Measurements from ENCODE around the gene BPTF.
"Not testable (repeated sequence)": the region's sequence is repeated elsewhere in the genome, so short reads cannot be mapped to it uniquely, and the experiment has no call there.

The BPTF gene

DNA sequence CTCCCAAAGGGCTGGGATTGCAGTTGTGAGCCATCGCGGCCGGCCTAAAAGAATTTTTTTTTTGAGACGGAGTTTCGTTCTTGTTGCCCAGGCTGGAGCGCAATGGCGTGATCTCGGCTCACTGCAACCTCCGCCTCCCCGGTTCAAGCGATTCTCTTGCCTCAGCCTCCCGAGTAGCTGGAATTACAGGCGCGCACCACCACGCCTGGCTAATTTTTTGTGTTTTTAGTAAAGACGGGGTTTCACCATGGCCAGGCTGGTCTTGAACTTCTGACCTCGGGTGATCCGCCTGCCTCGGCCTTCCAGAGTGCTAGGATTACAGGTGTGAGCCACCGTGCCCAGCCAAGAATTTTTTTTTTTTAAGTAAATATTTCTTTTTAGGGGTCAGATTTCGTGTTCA lies 193.2 kb downstream of the BPTF start:
- not testable (repeated sequence) for H2BK15ac ChIP-seq (ENCODE audit: low read depth, poor library complexity, severe bottlenecking); DNase-seq; H4K8ac ChIP-seq (ENCODE audit: low read length); H4K91ac ChIP-seq (ENCODE audit: low read length); H3K4ac ChIP-seq (ENCODE audit: low read depth in 1 of 2, low read length in 2 of 2); H2AFZ ChIP-seq (ENCODE audit: low read depth, low read length); H3K23ac ChIP-seq (ENCODE audit: low read length in 2 of 2); H2BK120ac ChIP-seq (ENCODE audit: low read depth, low read length); H3K4me1 ChIP-seq (ENCODE audit: control insufficient read depth, insufficient read depth, low read depth, low read length); H3K27ac ChIP-seq (ENCODE audit: low read length, poor library complexity, severe bottlenecking); H3K9ac ChIP-seq (ENCODE audit: low read length); H3K79me1 ChIP-seq (replicated peaks; ENCODE audit: low read length, poor library complexity, severe bottlenecking); H3K36me3 ChIP-seq (ENCODE audit: control insufficient read depth in 1 of 2, insufficient read depth in 2 of 2, low read depth in 1 of 2, low read length in 2 of 2); H3K4me3 ChIP-seq (ENCODE audit: insufficient read depth in 1 of 2, low read depth in 1 of 2, low read length in 2 of 2); H3K4me2 ChIP-seq (ENCODE audit: low read length, poor library complexity, severe bottlenecking); H3K18ac ChIP-seq (ENCODE audit: low read depth in 1 of 2, low read length in 2 of 2); H3K9me3 ChIP-seq (ENCODE audit: control insufficient read depth, low read length); H2BK5ac ChIP-seq (ENCODE audit: low read depth, low read length, poor library complexity, severe bottlenecking); H3K27me3 ChIP-seq (ENCODE audit: control insufficient read depth in 1 of 2, insufficient read depth in 1 of 2, low read length in 2 of 2); H2BK12ac ChIP-seq (ENCODE audit: low read length in 2 of 2); H2AK5ac ChIP-seq (ENCODE audit: low read length, severe bottlenecking); H3K14ac ChIP-seq (ENCODE audit: low read length in 2 of 2)
- WGBS, result 99% methylated on average over 21 of the region's 21 CpGs

DNA sequence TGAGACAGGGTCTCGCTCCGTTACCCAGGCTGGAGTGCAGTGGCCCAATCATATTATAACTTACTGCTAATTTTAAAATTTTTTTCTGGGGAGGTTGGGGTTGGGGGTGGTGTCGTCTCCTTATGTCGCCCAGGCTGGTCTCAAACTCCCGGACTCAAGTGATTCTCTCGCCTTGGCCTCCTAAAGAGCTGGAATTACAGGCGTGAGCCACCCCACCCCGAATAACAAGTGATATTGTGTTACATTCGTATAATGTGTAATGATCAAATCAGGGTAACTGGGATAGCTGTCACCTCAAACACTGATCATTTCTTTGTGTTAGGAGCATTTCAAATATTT lies 194.0 kb downstream of the BPTF start:
- no peaks in the 10 kb centered on the region for H3K4me1 ChIP-seq (ENCODE audit: control insufficient read depth, insufficient read depth, low read depth, low read length)
- H3K18ac ChIP-seq (ENCODE audit: low read depth in 1 of 2, low read length in 2 of 2), result no peak overlapping the region
- DNase-seq, result no peak
- H3K14ac ChIP-seq (ENCODE audit: low read length in 2 of 2), result no peak overlapping the region
- H3K36me3 ChIP-seq (ENCODE audit: control insufficient read depth in 1 of 2, insufficient read depth in 2 of 2, low read depth in 1 of 2, low read length in 2 of 2), result no peaks in the 10 kb centered on the region
- H3K79me1 ChIP-seq (replicated peaks; ENCODE audit: low read length, poor library complexity, severe bottlenecking), result no peaks in the 10 kb centered on the region
- H2BK15ac ChIP-seq (ENCODE audit: low read depth, poor library complexity, severe bottlenecking), result no peak overlapping the region
- peak overlapping the region in 1 of 2 experiments; percentile 23 for H3K4me3 ChIP-seq (ENCODE audit: insufficient read depth in 1 of 2, low read depth in 1 of 2, low read length in 2 of 2)
- H2BK120ac ChIP-seq (ENCODE audit: low read depth, low read length), result no peak overlapping the region
- H3K9ac ChIP-seq (ENCODE audit: low read length), result no peak overlapping the region
- no peak overlapping the region for H3K23ac ChIP-seq (ENCODE audit: low read length in 2 of 2)
- H4K91ac ChIP-seq (ENCODE audit: low read length), result no peak overlapping the region
- no peak overlapping the region for H3K27ac ChIP-seq (ENCODE audit: low read length, poor library complexity, severe bottlenecking)
- H3K4ac ChIP-seq (ENCODE audit: low read depth in 1 of 2, low read length in 2 of 2), result no peak overlapping the region
- no peak overlapping the region for H2BK5ac ChIP-seq (ENCODE audit: low read depth, low read length, poor library complexity, severe bottlenecking)
- no peak overlapping the region for H2AK5ac ChIP-seq (ENCODE audit: low read length, severe bottlenecking)
- H2AFZ ChIP-seq (ENCODE audit: low read depth, low read length), result no peak overlapping the region
- H3K27me3 ChIP-seq (ENCODE audit: control insufficient read depth in 1 of 2, insufficient read depth in 1 of 2, low read length in 2 of 2), result peaks cover 0 to 3% of the 10 kb centered on the region in 2 experiments
- H4K8ac ChIP-seq (ENCODE audit: low read length), result no peak overlapping the region
- H3K9me3 ChIP-seq (ENCODE audit: control insufficient read depth, low read length), result no peaks in the 10 kb centered on the region
- H3K4me2 ChIP-seq (ENCODE audit: low read length, poor library complexity, severe bottlenecking), result no peak overlapping the region
- no peak overlapping the region for H2BK12ac ChIP-seq (ENCODE audit: low read length in 2 of 2)
- 83% methylated on average over 3 of the region's 9 CpGs for WGBS

- Histone ChIP-seq H4K91ac (ENCODE audit: low read length) (no peak overlapping the region), H3K4me3 (ENCODE audit: insufficient read depth in 1 of 2, low read depth in 1 of 2, low read length in 2 of 2) (peak overlapping the region; percentile 65 to 84), H3K18ac (ENCODE audit: low read depth in 1 of 2, low read length in 2 of 2) (peak overlapping the region; percentile 72 to 76), H2AK5ac (ENCODE audit: low read length, severe bottlenecking) (no peak overlapping the region), H3K36me3 (ENCODE audit: control insufficient read depth in 1 of 2, insufficient read depth in 2 of 2, low read depth in 1 of 2, low read length in 2 of 2) (no peaks in the 10 kb centered on the region), H3K27me3 (ENCODE audit: control insufficient read depth in 1 of 2, insufficient read depth in 1 of 2, low read length in 2 of 2) (peaks cover 0 to under 1% of the 10 kb centered on the region in 2 experiments), H2BK120ac (ENCODE audit: low read depth, low read length) (no peak overlapping the region), H2AFZ (ENCODE audit: low read depth, low read length) (peak overlapping the region; percentile 76), H3K9me3 (ENCODE audit: control insufficient read depth, low read length) (no peaks in the 10 kb centered on the region), H3K4me1 (ENCODE audit: control insufficient read depth, insufficient read depth, low read depth, low read length) (no peaks in the 10 kb centered on the region), H3K4me2 (ENCODE audit: low read length, poor library complexity, severe bottlenecking) (peak overlapping the region; percentile 96), H3K9ac (ENCODE audit: low read length) (peak overlapping the region; percentile 83), H3K4ac (ENCODE audit: low read depth in 1 of 2, low read length in 2 of 2) (peak overlapping the region in 1 of 2 experiments; percentile 86), H3K14ac (ENCODE audit: low read length in 2 of 2) (peak overlapping the region in 1 of 2 experiments; percentile 81), H2BK15ac (ENCODE audit: low read depth, poor library complexity, severe bottlenecking) (no peak overlapping the region), H3K79me1 (replicated peaks; ENCODE audit: low read length, poor library complexity, severe bottlenecking) (no peaks in the 10 kb centered on the region), H2BK12ac (ENCODE audit: low read length in 2 of 2) (no peak overlapping the region), H4K8ac (ENCODE audit: low read length) (peak overlapping the region; percentile 73), H3K23ac (ENCODE audit: low read length in 2 of 2) (no peak overlapping the region), H3K27ac (ENCODE audit: low read length, poor library complexity, severe bottlenecking) (peak overlapping the region; percentile 67), H2BK5ac (ENCODE audit: low read depth, low read length, poor library complexity, severe bottlenecking) (no peak overlapping the region)
- WGBS, result 1% methylated on average over 51 of the region's 51 CpGs
- peak; percentile 96 for DNase-seq
Observed at GRCh38 chr17:68019675-68020408, 194.5 kb downstream of the BPTF start.

DNA sequence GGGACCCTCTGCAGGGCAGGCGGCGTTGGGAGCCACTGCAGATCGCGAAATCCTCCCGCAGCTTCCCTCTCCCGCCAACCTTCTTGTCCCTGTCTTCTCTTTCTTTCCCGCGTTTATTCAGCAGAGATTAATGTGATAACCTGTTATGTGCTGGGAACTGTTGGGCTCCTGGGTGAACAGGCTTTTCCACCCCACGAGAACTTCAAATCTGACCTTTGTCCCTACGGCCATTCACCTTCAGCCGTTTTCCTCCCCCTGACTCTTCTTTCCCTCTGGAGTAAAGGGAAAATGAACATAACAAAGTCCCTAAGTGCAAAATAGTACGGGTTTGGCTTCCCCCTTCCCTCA lies 195.1 kb downstream of the BPTF start:
- peak overlapping the region; percentile 73 for H4K8ac ChIP-seq (ENCODE audit: low read length)
- 3% methylated on average over 6 of the region's 12 CpGs for WGBS
- H3K18ac ChIP-seq (ENCODE audit: low read depth in 1 of 2, low read length in 2 of 2), result peak overlapping the region; percentile 72 to 76
- H2BK12ac ChIP-seq (ENCODE audit: low read length in 2 of 2), result no peak overlapping the region
- no peaks in the 10 kb centered on the region for H3K79me1 ChIP-seq (replicated peaks; ENCODE audit: low read length, poor library complexity, severe bottlenecking)
- peak overlapping the region; percentile 76 for H2AFZ ChIP-seq (ENCODE audit: low read depth, low read length)
- H2BK5ac ChIP-seq (ENCODE audit: low read depth, low read length, poor library complexity, severe bottlenecking), result no peak overlapping the region
- peak overlapping the region in 1 of 2 experiments; percentile 81 for H3K14ac ChIP-seq (ENCODE audit: low read length in 2 of 2)
- H3K9ac ChIP-seq (ENCODE audit: low read length), result peak overlapping the region; percentile 83
- H2BK120ac ChIP-seq (ENCODE audit: low read depth, low read length), result no peak overlapping the region
- H3K4me2 ChIP-seq (ENCODE audit: low read length, poor library complexity, severe bottlenecking), result peak overlapping the region; percentile 96
- H2BK15ac ChIP-seq (ENCODE audit: low read depth, poor library complexity, severe bottlenecking), result no peak overlapping the region
- no peaks in the 10 kb centered on the region for H3K27me3 ChIP-seq (ENCODE audit: control insufficient read depth in 1 of 2, insufficient read depth in 1 of 2, low read length in 2 of 2)
- H3K4ac ChIP-seq (ENCODE audit: low read depth in 1 of 2, low read length in 2 of 2), result peak overlapping the region in 1 of 2 experiments; percentile 86
- no peaks in the 10 kb centered on the region for H3K4me1 ChIP-seq (ENCODE audit: control insufficient read depth, insufficient read depth, low read depth, low read length)
- no peaks in the 10 kb centered on the region for H3K36me3 ChIP-seq (ENCODE audit: control insufficient read depth in 1 of 2, insufficient read depth in 2 of 2, low read depth in 1 of 2, low read length in 2 of 2)
- DNase-seq, result no peak
- no peak overlapping the region for H4K91ac ChIP-seq (ENCODE audit: low read length)
- peak overlapping the region; percentile 67 for H3K27ac ChIP-seq (ENCODE audit: low read length, poor library complexity, severe bottlenecking)
- H3K4me3 ChIP-seq (ENCODE audit: insufficient read depth in 1 of 2, low read depth in 1 of 2, low read length in 2 of 2), result peak overlapping the region; percentile 65 to 84
- H3K9me3 ChIP-seq (ENCODE audit: control insufficient read depth, low read length), result no peaks in the 10 kb centered on the region
- no peak overlapping the region for H3K23ac ChIP-seq (ENCODE audit: low read length in 2 of 2)
- no peak overlapping the region for H2AK5ac ChIP-seq (ENCODE audit: low read length, severe bottlenecking)

Measured in mesenchymal stem cell (in vitro differentiated cells and primary cell).